ENCODE data around the gene SPRR3.

SPRR3 gene, protein sequence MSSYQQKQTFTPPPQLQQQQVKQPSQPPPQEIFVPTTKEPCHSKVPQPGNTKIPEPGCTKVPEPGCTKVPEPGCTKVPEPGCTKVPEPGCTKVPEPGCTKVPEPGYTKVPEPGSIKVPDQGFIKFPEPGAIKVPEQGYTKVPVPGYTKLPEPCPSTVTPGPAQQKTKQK

DNA sequence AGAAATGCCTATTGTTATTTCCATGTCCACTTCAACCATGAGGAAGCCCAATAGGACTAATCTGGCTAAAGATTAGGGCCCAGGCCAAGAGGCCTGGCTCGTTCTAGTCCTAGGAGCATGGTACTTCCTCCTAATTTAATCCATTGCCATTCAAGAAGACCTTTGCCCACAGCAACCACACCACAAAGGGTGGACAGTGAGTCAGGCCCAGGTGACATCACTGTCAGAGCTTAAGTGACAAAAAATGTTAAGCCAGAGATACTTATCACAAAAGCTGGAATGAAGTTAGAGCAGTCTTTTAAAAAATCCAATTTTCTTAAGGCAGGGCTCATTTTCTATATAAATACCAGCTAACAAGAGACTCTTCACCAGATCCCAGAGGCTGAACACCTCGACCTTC is at the start of gene SPRR3:
TSS of gene SPRR3 (plus strand) at position 368 of the 400 bp plus-strand sequence. CDS start 1,272 bp downstream, outside the sequence.
- H3K4me3 Mint-ChIP-seq, result no peak within 1 kb of the TSS
- H3K36me3 Mint-ChIP-seq (ENCODE audit: low read depth), result no peaks in the 10 kb centered on the region
- no peaks in the 10 kb centered on the region for H3K27me3 Mint-ChIP-seq (ENCODE audit: low read depth)
- TF ChIP-seq, protein P1, sequence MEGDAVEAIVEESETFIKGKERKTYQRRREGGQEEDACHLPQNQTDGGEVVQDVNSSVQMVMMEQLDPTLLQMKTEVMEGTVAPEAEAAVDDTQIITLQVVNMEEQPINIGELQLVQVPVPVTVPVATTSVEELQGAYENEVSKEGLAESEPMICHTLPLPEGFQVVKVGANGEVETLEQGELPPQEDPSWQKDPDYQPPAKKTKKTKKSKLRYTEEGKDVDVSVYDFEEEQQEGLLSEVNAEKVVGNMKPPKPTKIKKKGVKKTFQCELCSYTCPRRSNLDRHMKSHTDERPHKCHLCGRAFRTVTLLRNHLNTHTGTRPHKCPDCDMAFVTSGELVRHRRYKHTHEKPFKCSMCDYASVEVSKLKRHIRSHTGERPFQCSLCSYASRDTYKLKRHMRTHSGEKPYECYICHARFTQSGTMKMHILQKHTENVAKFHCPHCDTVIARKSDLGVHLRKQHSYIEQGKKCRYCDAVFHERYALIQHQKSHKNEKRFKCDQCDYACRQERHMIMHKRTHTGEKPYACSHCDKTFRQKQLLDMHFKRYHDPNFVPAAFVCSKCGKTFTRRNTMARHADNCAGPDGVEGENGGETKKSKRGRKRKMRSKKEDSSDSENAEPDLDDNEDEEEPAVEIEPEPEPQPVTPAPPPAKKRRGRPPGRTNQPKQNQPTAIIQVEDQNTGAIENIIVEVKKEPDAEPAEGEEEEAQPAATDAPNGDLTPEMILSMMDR (IDR thresholded peaks at IDR 0.05; ENCODE audit: unreplicated experiment in 3 of 3), result no peak
- H3K9me3 Mint-ChIP-seq, result peaks cover 3% of the 10 kb centered on the region
- no peak within 1 kb of the TSS for H3K27ac Mint-ChIP-seq
- no peaks in the 10 kb centered on the region for H3K4me1 Mint-ChIP-seq

DNA sequence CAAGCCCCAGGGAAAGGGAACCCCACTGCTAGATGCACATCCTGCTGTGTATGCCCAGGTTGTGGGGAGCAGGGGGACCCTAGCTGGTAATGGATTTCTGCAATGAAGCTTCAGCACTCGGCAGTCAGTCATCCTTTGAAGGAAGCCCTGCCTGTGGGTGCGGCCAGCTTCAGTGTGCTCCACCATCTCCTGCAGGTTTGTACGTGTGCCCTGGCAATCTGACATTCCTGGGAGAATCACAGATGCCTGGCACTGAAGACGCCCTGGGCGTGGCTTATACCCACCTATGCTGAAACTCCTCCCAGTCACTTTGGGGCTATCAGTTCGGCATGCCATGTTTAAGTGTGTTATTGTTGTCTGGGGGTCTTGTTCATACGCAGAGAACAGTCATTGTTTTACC is 47.8 kb upstream of the SPRR3 start:
- Mint-ChIP-seq H3K4me3 (no peak overlapping the region), H3K36me3 (ENCODE audit: low read depth) (no peaks in the 10 kb centered on the region), H3K9me3 (no peaks in the 10 kb centered on the region), H3K27me3 (ENCODE audit: low read depth) (peaks cover 10% of the 10 kb centered on the region), H3K4me1 (no peaks in the 10 kb centered on the region), H3K27ac (no peak overlapping the region)
- TF ChIP-seq, protein P1 (IDR thresholded peaks at IDR 0.05; ENCODE audit: unreplicated experiment in 3 of 3), result no peak

DNA sequence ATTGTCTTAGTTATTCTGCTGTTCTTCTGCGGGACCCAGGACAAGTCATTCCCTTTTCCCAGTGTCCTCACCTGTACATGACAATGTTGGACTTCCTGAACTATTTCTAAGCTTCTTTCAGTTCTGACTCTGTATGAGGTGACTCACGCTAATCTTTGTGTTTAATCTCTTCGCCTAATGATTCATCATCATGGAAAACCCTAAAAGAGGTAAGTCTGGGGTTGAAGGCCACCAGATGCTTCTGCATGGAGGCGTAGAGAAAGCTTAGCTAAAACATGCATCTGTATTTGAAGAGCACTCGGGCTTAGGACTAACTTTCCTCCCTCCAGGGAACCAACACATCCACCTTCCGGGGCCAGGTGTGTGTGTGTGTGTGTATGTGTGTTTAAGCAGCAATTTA is 47.1 kb upstream of the SPRR3 start:
- Mint-ChIP-seq H3K9me3 (no peaks in the 10 kb centered on the region), H3K4me3 (no peak overlapping the region), H3K4me1 (no peaks in the 10 kb centered on the region), H3K36me3 (ENCODE audit: low read depth) (no peaks in the 10 kb centered on the region), H3K27ac (no peak overlapping the region), H3K27me3 (ENCODE audit: low read depth) (peaks cover 7% of the 10 kb centered on the region)
- TF ChIP-seq, protein P1 (IDR thresholded peaks at IDR 0.05; ENCODE audit: unreplicated experiment in 3 of 3), result no peak

DNA sequence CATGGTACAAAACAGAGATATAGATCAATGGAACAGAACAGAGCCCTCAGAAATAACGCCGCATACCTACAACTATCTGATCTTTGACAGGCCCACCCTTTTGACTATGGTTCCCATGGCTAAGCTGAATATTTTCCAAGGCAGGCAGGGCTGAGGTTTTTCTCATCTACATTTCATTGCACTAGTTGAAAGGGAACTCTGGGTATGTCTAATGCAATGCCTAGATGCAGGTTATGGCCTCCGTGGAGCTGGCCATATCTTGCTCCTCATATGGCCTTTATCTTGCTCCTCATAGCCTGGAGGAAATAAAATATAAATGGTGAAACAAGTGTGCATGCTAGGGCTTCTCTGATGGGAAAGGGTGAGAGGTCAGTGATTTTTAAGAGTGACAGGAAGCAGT is 44.0 kb upstream of the SPRR3 start:
- no peak overlapping the region for H3K27ac Mint-ChIP-seq
- H3K4me3 Mint-ChIP-seq, result no peak overlapping the region
- H3K27me3 Mint-ChIP-seq (ENCODE audit: low read depth), result peaks cover 3% of the 10 kb centered on the region
- no peaks in the 10 kb centered on the region for H3K36me3 Mint-ChIP-seq (ENCODE audit: low read depth)
- TF ChIP-seq, protein P1 (IDR thresholded peaks at IDR 0.05; ENCODE audit: unreplicated experiment in 3 of 3), result no peak
- H3K4me1 Mint-ChIP-seq, result no peaks in the 10 kb centered on the region
- no peaks in the 10 kb centered on the region for H3K9me3 Mint-ChIP-seq

DNA sequence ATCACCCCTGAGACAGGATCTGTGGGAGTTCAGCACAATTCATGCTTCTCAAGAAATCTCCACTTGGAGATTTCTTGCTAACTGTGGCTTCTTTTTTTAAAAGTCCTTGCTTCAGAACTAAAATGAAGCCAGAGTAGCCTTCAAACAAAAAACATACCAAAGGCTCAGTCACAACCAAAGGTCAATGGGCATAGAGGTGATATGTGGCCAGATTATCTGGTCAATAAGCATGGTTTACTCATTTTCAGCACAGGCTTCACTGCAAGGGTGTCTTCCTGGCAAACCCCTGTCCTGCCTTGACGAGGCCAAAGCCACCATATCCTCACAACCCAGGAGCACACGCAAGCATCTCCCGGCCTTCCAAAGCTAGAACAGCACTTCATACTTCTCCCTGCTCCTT is 42.3 kb upstream of the SPRR3 start:
- Mint-ChIP-seq H3K27ac (no peak overlapping the region), H3K27me3 (ENCODE audit: low read depth) (no peaks in the 10 kb centered on the region), H3K9me3 (no peaks in the 10 kb centered on the region), H3K36me3 (ENCODE audit: low read depth) (no peaks in the 10 kb centered on the region), H3K4me1 (no peaks in the 10 kb centered on the region), H3K4me3 (no peak overlapping the region)
- TF ChIP-seq, protein P1 (IDR thresholded peaks at IDR 0.05; ENCODE audit: unreplicated experiment in 3 of 3), result no peak

DNA sequence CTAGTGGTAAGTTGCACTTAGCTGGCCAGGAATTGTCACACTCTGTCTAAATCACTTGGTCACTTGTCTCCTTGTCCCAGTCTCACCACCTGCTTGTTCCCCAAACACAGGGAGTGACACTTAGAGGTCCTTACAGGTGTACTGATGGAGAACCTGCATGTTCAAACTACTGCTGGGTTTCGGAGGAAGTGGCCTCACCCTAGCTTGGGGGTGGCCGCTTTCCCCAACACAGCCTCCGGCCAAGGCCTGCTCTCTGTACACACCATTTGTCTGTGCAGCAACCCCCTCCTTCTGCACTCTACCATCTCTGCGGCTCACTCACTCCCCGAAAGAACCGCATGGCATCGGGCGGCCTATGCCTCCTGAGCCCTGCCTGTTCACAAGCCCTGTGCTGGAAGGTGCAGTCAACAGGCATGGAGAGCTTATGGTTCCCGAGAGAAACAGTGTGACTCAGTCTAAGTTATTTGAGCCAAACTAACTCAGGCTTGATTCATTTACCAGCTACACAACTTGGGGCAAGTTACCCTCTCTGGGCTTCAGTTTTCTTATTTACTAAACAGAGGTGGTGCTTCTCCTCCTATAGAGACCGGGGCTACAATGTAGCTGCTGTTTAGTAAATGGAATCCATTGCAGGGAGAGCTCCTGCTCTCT is 41.6 kb upstream of the SPRR3 start:
- Mint-ChIP-seq H3K4me1 (no peaks in the 10 kb centered on the region), H3K36me3 (ENCODE audit: low read depth) (no peaks in the 10 kb centered on the region), H3K4me3 (no peak overlapping the region), H3K9me3 (no peaks in the 10 kb centered on the region), H3K27me3 (ENCODE audit: low read depth) (no peaks in the 10 kb centered on the region), H3K27ac (no peak overlapping the region)
- TF ChIP-seq, protein P1 (IDR thresholded peaks at IDR 0.05; ENCODE audit: unreplicated experiment in 3 of 3), result no peak

Measured in nephron (organoid).